Measurements from ENCODE around the gene FGF2. TPM values are rescaled to one million over a fixed set of nuclear protein-coding genes. Genes with fewer than 3 reads are reported as not detected.

The FGF2 gene
- total and polyA plus RNA-seq, 2 donors (not counting 1 experiment from before 2014, with no cell fraction given), result 0.13 TPM; not detected in 1

- no peaks in the 10 kb centered on the region for H3K9me3 Mint-ChIP-seq (ENCODE audit: insufficient read depth)
- no peak overlapping the region for H3K27ac ChIP-seq (ENCODE audit: low read length in 2 of 2)
- CTCF ChIA-PET, result no interaction called here
Measured at GRCh38 chr4:122815248-122815647, 11.4 kb upstream of the FGF2 start.

GRCh38 chr4:122816476-122816875 lies 10.2 kb upstream of the FGF2 start:
- Histone ChIP-seq H4K20me1 (ENCODE audit: control insufficient read depth, insufficient read depth, low read length, poor library complexity, severe bottlenecking) (no peaks in the 10 kb centered on the region), H3K36me3 (replicated peaks in 1 of 2; ENCODE audit: control extremely low read depth in 1 of 2, control insufficient read depth in 1 of 2, extremely low read depth in 1 of 2, insufficient read depth in 2 of 2, low read length in 1 of 2) (no peaks in the 10 kb centered on the region), H3K4me3 (ENCODE audit: control extremely low read depth in 1 of 5, extremely low read depth in 1 of 5, insufficient read depth in 1 of 5, low read depth in 2 of 5, low read length in 4 of 5) (no peak overlapping the region), H2AFZ (ENCODE audit: insufficient read depth, low read depth, low read length, poor library complexity, severe bottlenecking) (no peak overlapping the region), H3K4me1 (ENCODE audit: control insufficient read depth in 2 of 2, insufficient read depth in 2 of 2, low read length in 2 of 2) (no peaks in the 10 kb centered on the region), H3K79me2 (ENCODE audit: control insufficient read depth, insufficient read depth, low read length) (no peaks in the 10 kb centered on the region), H3K27me3 (replicated peaks in 1 of 4; ENCODE audit: control extremely low read depth in 1 of 4, control insufficient read depth in 3 of 4, insufficient read depth in 4 of 4, low read length in 3 of 4) (peaks cover 0 to 9% (median 1%) of the 10 kb centered on the region in 4 experiments), H3K4me2 (replicated peaks; ENCODE audit: low read depth, low read length, poor library complexity, severe bottlenecking) (no peak overlapping the region), H3K9me3 (ENCODE audit: control extremely low read depth in 1 of 3, control insufficient read depth in 2 of 3, insufficient read depth in 1 of 3, low read length in 2 of 3) (no peaks in the 10 kb centered on the region), H3K27ac (ENCODE audit: low read length in 2 of 2) (no peak overlapping the region), H3K9ac (ENCODE audit: low read length) (no peak overlapping the region)
- Mint-ChIP-seq H3K27me3 (peaks cover 24% of the 10 kb centered on the region), H3K4me3 (no peak overlapping the region), H3K9me3 (ENCODE audit: insufficient read depth) (no peaks in the 10 kb centered on the region), H3K4me1 (no peaks in the 10 kb centered on the region), H3K27ac (no peak overlapping the region)
- CTCF ChIA-PET, result no interaction called here
- WGBS (ENCODE audit: insufficient coverage), result 100% methylated on average over 1 of the region's 4 CpGs
- intact Hi-C loops (cut with micrococcal nuclease), result no loop called here
- POLR2A ChIA-PET, result no interaction called here
- no peak for ATAC-seq (ENCODE audit: low read depth)
- TF ChIP-seq, protein P1, sequence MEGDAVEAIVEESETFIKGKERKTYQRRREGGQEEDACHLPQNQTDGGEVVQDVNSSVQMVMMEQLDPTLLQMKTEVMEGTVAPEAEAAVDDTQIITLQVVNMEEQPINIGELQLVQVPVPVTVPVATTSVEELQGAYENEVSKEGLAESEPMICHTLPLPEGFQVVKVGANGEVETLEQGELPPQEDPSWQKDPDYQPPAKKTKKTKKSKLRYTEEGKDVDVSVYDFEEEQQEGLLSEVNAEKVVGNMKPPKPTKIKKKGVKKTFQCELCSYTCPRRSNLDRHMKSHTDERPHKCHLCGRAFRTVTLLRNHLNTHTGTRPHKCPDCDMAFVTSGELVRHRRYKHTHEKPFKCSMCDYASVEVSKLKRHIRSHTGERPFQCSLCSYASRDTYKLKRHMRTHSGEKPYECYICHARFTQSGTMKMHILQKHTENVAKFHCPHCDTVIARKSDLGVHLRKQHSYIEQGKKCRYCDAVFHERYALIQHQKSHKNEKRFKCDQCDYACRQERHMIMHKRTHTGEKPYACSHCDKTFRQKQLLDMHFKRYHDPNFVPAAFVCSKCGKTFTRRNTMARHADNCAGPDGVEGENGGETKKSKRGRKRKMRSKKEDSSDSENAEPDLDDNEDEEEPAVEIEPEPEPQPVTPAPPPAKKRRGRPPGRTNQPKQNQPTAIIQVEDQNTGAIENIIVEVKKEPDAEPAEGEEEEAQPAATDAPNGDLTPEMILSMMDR (IDR thresholded peaks at IDR 0.05), result no peak
- TF ChIP-seq EZH2 (IDR thresholded peaks at IDR 0.05; ENCODE audit: borderline replicate concordance, insufficient read depth, low read depth, low read length, poor library complexity, severe bottlenecking), result no peak
- no peak for DNase-seq

More at GRCh38 chr4:122815248-122815647, 11.4 kb upstream of the FGF2 start:
- H3K9me3 ChIP-seq (ENCODE audit: control extremely low read depth in 1 of 3, control insufficient read depth in 2 of 3, insufficient read depth in 1 of 3, low read length in 2 of 3), result no peaks in the 10 kb centered on the region
- no peaks in the 10 kb centered on the region for H3K4me1 ChIP-seq (ENCODE audit: control insufficient read depth in 2 of 2, insufficient read depth in 2 of 2, low read length in 2 of 2)
- POLR2A ChIA-PET, result no interaction called here
- no peak overlapping the region for H3K9ac ChIP-seq (ENCODE audit: low read length)
- no peaks in the 10 kb centered on the region for H3K4me1 Mint-ChIP-seq
- H3K36me3 ChIP-seq (replicated peaks in 1 of 2; ENCODE audit: control extremely low read depth in 1 of 2, control insufficient read depth in 1 of 2, extremely low read depth in 1 of 2, insufficient read depth in 2 of 2, low read length in 1 of 2), result no peaks in the 10 kb centered on the region
- no peaks in the 10 kb centered on the region for H4K20me1 ChIP-seq (ENCODE audit: control insufficient read depth, insufficient read depth, low read length, poor library complexity, severe bottlenecking)
- no peak overlapping the region for H3K4me3 Mint-ChIP-seq
- intact Hi-C loops (cut with micrococcal nuclease), result no loop called here
- peaks cover 0 to 3% (median 0%) of the 10 kb centered on the region in 4 experiments for H3K27me3 ChIP-seq (replicated peaks in 1 of 4; ENCODE audit: control extremely low read depth in 1 of 4, control insufficient read depth in 3 of 4, insufficient read depth in 4 of 4, low read length in 3 of 4)
- no peak overlapping the region for H3K27ac Mint-ChIP-seq
- no peak for ATAC-seq (ENCODE audit: low read depth)
- H3K4me3 ChIP-seq (ENCODE audit: control extremely low read depth in 1 of 5, extremely low read depth in 1 of 5, insufficient read depth in 1 of 5, low read depth in 2 of 5, low read length in 4 of 5), result no peak overlapping the region
- DNase-seq, result no peak
- H3K27me3 Mint-ChIP-seq, result peaks cover 22% of the 10 kb centered on the region
- no peak for TF ChIP-seq EZH2 (IDR thresholded peaks at IDR 0.05; ENCODE audit: borderline replicate concordance, insufficient read depth, low read depth, low read length, poor library complexity, severe bottlenecking)
- TF ChIP-seq, protein P1 (IDR thresholded peaks at IDR 0.05), result no peak
- no peak overlapping the region for H3K4me2 ChIP-seq (replicated peaks; ENCODE audit: low read depth, low read length, poor library complexity, severe bottlenecking)
- WGBS (ENCODE audit: insufficient coverage), result 86% methylated on average over 1 of the region's 6 CpGs
- no peaks in the 10 kb centered on the region for H3K79me2 ChIP-seq (ENCODE audit: control insufficient read depth, insufficient read depth, low read length)
- no peak overlapping the region for H2AFZ ChIP-seq (ENCODE audit: insufficient read depth, low read depth, low read length, poor library complexity, severe bottlenecking)
